Keratinocyte (primary cell): ENCODE results near the gene AKT1S1. TPM values are rescaled to one million over a fixed set of nuclear protein-coding genes. Genes with fewer than 3 reads are reported as not detected.
A peak's percentile ranks its signal among the peaks of the same experiment; 100 is the strongest.

Experiments used
- DNase-seq: peaks from one replicate; pipeline ENCODE4 v3.0.0-alpha.2; 2011; ENCODE audit warnings: low read depth, missing footprints, low spot score
- FAIRE-seq: peaks from 2 replicates; lab custom pipeline; 2011; peaks lifted over from hg19 to GRCh38; lab: Jason Lieb, UNC
- H2AFZ ChIP-seq: 2 replicates; pipeline ENCODE4 v1.6.0; 2012; ENCODE audit warnings: low read length, control low read depth, inconsistent platforms; ENCODE audit not compliant: control insufficient read depth
- H3K27ac ChIP-seq: 2 replicates; pipeline ENCODE4 v1.5.1; 2011; ENCODE audit warnings: low read length; ENCODE audit not compliant: control insufficient read depth, insufficient read depth
- H3K27me3 ChIP-seq: 3 replicates; pipeline ENCODE4 v1.6.0; 2011; ENCODE audit warnings: low read length; ENCODE audit not compliant: control insufficient read depth, insufficient read depth; ENCODE audit errors: extremely low read depth
- H3K36me3 ChIP-seq, 2 experiments: 2 replicates in 1 of 2; 3 replicates in 1 of 2; pipeline ENCODE4 v1.5.1; 2011; ENCODE audit warnings: low read length in 2 of 2, mild to moderate bottlenecking in 1 of 2; ENCODE audit not compliant: control insufficient read depth in 2 of 2, insufficient read depth in 2 of 2; ENCODE audit errors: extremely low read depth in 1 of 2
- H3K4me1 ChIP-seq: 3 replicates; pipeline ENCODE4 v1.5.1; 2011; ENCODE audit warnings: low read length; ENCODE audit not compliant: control insufficient read depth, insufficient read depth; ENCODE audit errors: extremely low read depth
- H3K4me2 ChIP-seq: 3 replicates; pipeline ENCODE4 v1.6.0; 2011; ENCODE audit warnings: low read depth, low read length; ENCODE audit not compliant: control insufficient read depth, insufficient read depth; ENCODE audit errors: extremely low read depth
- H3K4me3 ChIP-seq, 3 experiments: fragments of 200-600 bp in 1 of 3; sonication (generic) in 1 of 3; 2 replicates in 2 of 3; 3 replicates in 1 of 3; pipeline ENCODE4 v1.5.1; 2011 to 2016; ENCODE audit warnings: low read length in 3 of 3, mild to moderate bottlenecking in 3 of 3, control low read depth in 2 of 3, inconsistent platforms in 1 of 3, low read depth in 1 of 3, mixed read lengths in 1 of 3, mixed run types in 1 of 3, moderate library complexity in 1 of 3; ENCODE audit not compliant: control insufficient read depth in 2 of 3, insufficient read depth in 2 of 3; ENCODE audit errors: extremely low read depth in 1 of 3
- H3K79me2 ChIP-seq: 2 replicates; pipeline ENCODE4 v1.6.0; 2012; ENCODE audit warnings: low read length; ENCODE audit not compliant: control insufficient read depth, insufficient read depth
- H3K9ac ChIP-seq: 3 replicates; pipeline ENCODE4 v1.6.0; 2011; ENCODE audit warnings: low read length; ENCODE audit not compliant: control insufficient read depth, insufficient read depth; ENCODE audit errors: extremely low read depth
- H3K9me1 ChIP-seq: 3 replicates; pipeline ENCODE4 v1.6.0; 2011; ENCODE audit warnings: low read length; ENCODE audit not compliant: control insufficient read depth, insufficient read depth; ENCODE audit errors: extremely low read depth
- H3K9me3 ChIP-seq: 2 replicates; pipeline ENCODE4 v1.5.1; 2012; ENCODE audit warnings: low read depth, low read length; ENCODE audit not compliant: control insufficient read depth
- H4K20me1 ChIP-seq: 3 replicates; pipeline ENCODE4 v1.6.0; 2011; ENCODE audit warnings: low read length; ENCODE audit not compliant: control insufficient read depth, insufficient read depth; ENCODE audit errors: extremely low read depth
- CTCF ChIP-seq, 3 experiments: IDR thresholded peaks in 1 of 3; conservative IDR thresholded peaks in 1 of 3; optimal IDR thresholded peaks in 1 of 3; 2 replicates in 2 of 3; 3 replicates in 1 of 3; pipeline versions ENCODE3 to v1.5.1; 2011; ENCODE audit warnings: low read length in 3 of 3, mild to moderate bottlenecking in 3 of 3, moderate library complexity in 2 of 3, control low read depth in 1 of 3, inconsistent platforms in 1 of 3; ENCODE audit not compliant: insufficient read depth in 2 of 3; ENCODE audit errors: extremely low read depth in 1 of 3
- EZH2 ChIP-seq: IDR thresholded peaks from one replicate; pipeline ENCODE4 v1.6.1; 2012; ENCODE audit warnings: inconsistent platforms, mild to moderate bottlenecking, low read length, moderate library complexity
- dilution Hi-C: fragments of 300-500 bp; cut with MboI; formaldehyde crosslinking; loops from one replicate; pipeline ENCODE4 v1.7.0; 2020; ENCODE audit warnings: low sequenced_read_pairs; ENCODE audit not compliant: extremely low pct_ligation_motif_present
- polyA plus RNA-seq, 5 experiments: library from polyadenylated mRNA; depleted of rRNA in 3 of 5; stranded (reverse) in 3 of 5; stranded (forward) in 1 of 5; unstranded in 1 of 5; fragments of >200 nt; gene quantifications; 1 replicate in 1 of 5; 2 replicates in 3 of 5; 3 replicates in 1 of 5; pipeline versions ENCODE4 v1.2.1 to v1.2.3, GENCODE V29; 2011 to 2012; ENCODE audit warnings: missing spikeins in 2 of 5, low read depth in 1 of 5, low replicate concordance in 1 of 5

Gene AKT1S1
- polyA plus RNA-seq, 1 donor (not counting 4 experiments of a cell fraction or from before 2014, with no cell fraction given): 27.2 TPM

GRCh38 chr19:49918089-49918488, 40.9 kb upstream of the AKT1S1 start:
- peaks cover 9% of the 10 kb centered on the region for H4K20me1 ChIP-seq
- no peaks in the 10 kb centered on the region for H3K9me1 ChIP-seq
- no peaks in the 10 kb centered on the region for H3K9me3 ChIP-seq
- H2AFZ ChIP-seq: no peak overlapping the region
- H3K9ac ChIP-seq: no peak overlapping the region
- no peaks in the 10 kb centered on the region for H3K27me3 ChIP-seq
- H3K4me2 ChIP-seq: no peak overlapping the region
- H3K4me1 ChIP-seq: no peaks in the 10 kb centered on the region
- H3K36me3 ChIP-seq: peaks cover 24 to 42% of the 10 kb centered on the region in 2 experiments
- no peak for TF ChIP-seq EZH2
- TF ChIP-seq CTCF (optimal IDR thresholded peaks at IDR 0.05 in 1 of 3, IDR thresholded peaks at IDR 0.05 in 1 of 3, conservative IDR thresholded peaks at IDR 0.05 in 1 of 3; ENCODE audit: extremely low read depth in 1 of 3, insufficient read depth in 2 of 3, low read length in 3 of 3): no peak
- dilution Hi-C loops: no loop called here
- H3K79me2 ChIP-seq: peaks cover 70% of the 10 kb centered on the region
- H3K4me3 ChIP-seq: no peak overlapping the region
- DNase-seq (no peak), FAIRE-seq (no peak)
- no peak overlapping the region for H3K27ac ChIP-seq

GRCh38 chr19:49916839-49917733, 39.9 kb upstream of the AKT1S1 start:
- no peak overlapping the region for H2AFZ ChIP-seq
- H3K79me2 ChIP-seq: peaks cover 62% of the 10 kb centered on the region
- peaks cover 9% of the 10 kb centered on the region for H4K20me1 ChIP-seq
- H3K4me2 ChIP-seq: no peak overlapping the region
- no peak overlapping the region for H3K4me3 ChIP-seq
- H3K27me3 ChIP-seq: no peaks in the 10 kb centered on the region
- peaks cover 24 to 42% of the 10 kb centered on the region in 2 experiments for H3K36me3 ChIP-seq
- no peak for FAIRE-seq
- DNase-seq: no peak
- no peak overlapping the region for H3K9ac ChIP-seq
- H3K4me1 ChIP-seq: no peaks in the 10 kb centered on the region
- dilution Hi-C loops: no loop called here
- H3K9me3 ChIP-seq: no peaks in the 10 kb centered on the region
- TF ChIP-seq CTCF (optimal IDR thresholded peaks at IDR 0.05 in 1 of 3, IDR thresholded peaks at IDR 0.05 in 1 of 3, conservative IDR thresholded peaks at IDR 0.05 in 1 of 3; ENCODE audit: extremely low read depth in 1 of 3, insufficient read depth in 2 of 3, low read length in 3 of 3): peak in 2 of 3 experiments; percentile 30 to 31
- no peak for TF ChIP-seq EZH2
- H3K9me1 ChIP-seq: no peaks in the 10 kb centered on the region
- no peak overlapping the region for H3K27ac ChIP-seq
